Measurements from ENCODE around the gene PTCD3. TPM values are rescaled to one million over a fixed set of nuclear protein-coding genes. Genes with fewer than 3 reads are reported as not detected.

Gene PTCD3
- 105 TPM for total RNA-seq (ENCODE audit: insufficient read depth, low replicate concordance)

GRCh38 chr2:86105969-86106945 is at the start of gene PTCD3:
Gene PTCD3 (plus strand): TSS chr2:86106235. CDS start chr2:86106248, 13 bp downstream.
- peak; percentile 99 for DNase-seq (ENCODE audit: low spot score)

- DNase-seq (ENCODE audit: low spot score): no peak
These were observed 49.3 kb upstream of the PTCD3 start for GRCh38 chr2:86056590-86057331.

GRCh38 chr2:86062043-86062442 is 44.0 kb upstream of the PTCD3 start:
- DNase-seq (ENCODE audit: low spot score): peak; percentile 25

GRCh38 chr2:86064006-86064405 is 42.0 kb upstream of the PTCD3 start:
- no peak for DNase-seq (ENCODE audit: low spot score)

GRCh38 chr2:86065512-86065911 is 40.5 kb upstream of the PTCD3 start:
- peak; percentile 26 for DNase-seq (ENCODE audit: low spot score)

GRCh38 chr2:86066007-86066578 is 39.9 kb upstream of the PTCD3 start:
- DNase-seq (ENCODE audit: low spot score): peak; percentile 71

- DNase-seq (ENCODE audit: low spot score): no peak
These were observed 39.1 kb upstream of the PTCD3 start for GRCh38 chr2:86066915-86067314.

- no peak for DNase-seq (ENCODE audit: low spot score)
These were observed 37.9 kb upstream of the PTCD3 start for GRCh38 chr2:86068136-86068588.

- DNase-seq (ENCODE audit: low spot score): no peak
These were observed 37.4 kb upstream of the PTCD3 start for GRCh38 chr2:86068648-86069047.

GRCh38 chr2:86069091-86069685 is 36.8 kb upstream of the PTCD3 start:
- DNase-seq (ENCODE audit: low spot score): no peak

- DNase-seq (ENCODE audit: low spot score): no peak
These were observed 36.2 kb upstream of the PTCD3 start for GRCh38 chr2:86069783-86070339.

- no peak for DNase-seq (ENCODE audit: low spot score)
These were observed 35.2 kb upstream of the PTCD3 start for GRCh38 chr2:86070868-86071267.

GRCh38 chr2:86072271-86072858 is 33.7 kb upstream of the PTCD3 start:
- peak; percentile 38 for DNase-seq (ENCODE audit: low spot score)

- DNase-seq (ENCODE audit: low spot score): no peak
These were observed 32.8 kb upstream of the PTCD3 start for GRCh38 chr2:86073225-86073624.

- DNase-seq (ENCODE audit: low spot score): no peak
These were observed 31.8 kb upstream of the PTCD3 start for GRCh38 chr2:86074256-86074655.

- DNase-seq (ENCODE audit: low spot score): no peak
These were observed 31.2 kb upstream of the PTCD3 start for GRCh38 chr2:86074811-86075210.

GRCh38 chr2:86075886-86076285 is 30.1 kb upstream of the PTCD3 start:
- no peak for DNase-seq (ENCODE audit: low spot score)

- DNase-seq (ENCODE audit: low spot score): peak; percentile 42
These were observed 27.1 kb upstream of the PTCD3 start for GRCh38 chr2:86078774-86079545.

GRCh38 chr2:86079981-86080911 is 25.8 kb upstream of the PTCD3 start:
- DNase-seq (ENCODE audit: low spot score): peak; percentile 52
